ENCODE data around the gene EVI2B. TPM values are rescaled to one million over a fixed set of nuclear protein-coding genes. Genes with fewer than 3 reads are reported as not detected.

Gene EVI2B
- total RNA-seq, 1 experiment from 2014 or later, result 0.37 TPM

GRCh38 chr17:31311526-31311925 is 2.3 kb downstream of the EVI2B start (continued):
- TF ChIP-seq ZNF532 (CRISPR knock-in tag; IDR thresholded peaks at IDR 0.05; ENCODE audit: borderline replicate concordance), result no peak

DNA sequence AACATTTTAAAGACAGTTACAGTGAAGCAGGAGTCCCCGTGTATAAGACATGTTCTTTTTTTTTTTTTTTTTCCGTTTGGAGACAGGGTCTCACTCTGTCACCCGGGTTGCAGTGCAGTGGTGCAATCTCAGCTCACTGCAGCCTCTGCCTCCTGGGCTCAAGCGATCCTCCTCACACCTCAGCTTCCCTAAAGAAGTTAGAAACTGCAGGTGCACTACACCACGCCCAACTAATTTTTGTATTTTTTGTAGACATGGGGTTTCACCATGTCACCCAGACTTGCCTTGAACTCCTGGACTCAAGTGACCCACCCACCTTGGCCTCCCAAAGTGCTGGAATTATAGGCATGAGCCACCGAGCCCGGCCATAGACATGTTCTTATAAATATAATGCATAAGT is 3.0 kb downstream of the EVI2B start:
- DNase-seq (ENCODE audit: low spot score), result no peak
- POLR2A ChIA-PET, result no interaction called here
- CTCF ChIA-PET, result no interaction called here
- H3K36me3 Mint-ChIP-seq, result no peaks in the 10 kb centered on the region
- H3K27me3 Mint-ChIP-seq (ENCODE audit: low read depth), result no peaks in the 10 kb centered on the region
- H3K4me3 Mint-ChIP-seq, result no peak overlapping the region
- TF ChIP-seq ZNF671 (CRISPR knock-in tag; IDR thresholded peaks at IDR 0.05), result no peak
- TF ChIP-seq, protein P1, sequence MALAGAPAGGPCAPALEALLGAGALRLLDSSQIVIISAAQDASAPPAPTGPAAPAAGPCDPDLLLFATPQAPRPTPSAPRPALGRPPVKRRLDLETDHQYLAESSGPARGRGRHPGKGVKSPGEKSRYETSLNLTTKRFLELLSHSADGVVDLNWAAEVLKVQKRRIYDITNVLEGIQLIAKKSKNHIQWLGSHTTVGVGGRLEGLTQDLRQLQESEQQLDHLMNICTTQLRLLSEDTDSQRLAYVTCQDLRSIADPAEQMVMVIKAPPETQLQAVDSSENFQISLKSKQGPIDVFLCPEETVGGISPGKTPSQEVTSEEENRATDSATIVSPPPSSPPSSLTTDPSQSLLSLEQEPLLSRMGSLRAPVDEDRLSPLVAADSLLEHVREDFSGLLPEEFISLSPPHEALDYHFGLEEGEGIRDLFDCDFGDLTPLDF (CRISPR knock-in tag; IDR thresholded peaks at IDR 0.05), result no peak
- H3K27ac Mint-ChIP-seq, result no peak overlapping the region
- H3K4me1 Mint-ChIP-seq, result peaks cover 8% of the 10 kb centered on the region
- H3K9me3 Mint-ChIP-seq, result no peaks in the 10 kb centered on the region
- no peak for ATAC-seq

DNA sequence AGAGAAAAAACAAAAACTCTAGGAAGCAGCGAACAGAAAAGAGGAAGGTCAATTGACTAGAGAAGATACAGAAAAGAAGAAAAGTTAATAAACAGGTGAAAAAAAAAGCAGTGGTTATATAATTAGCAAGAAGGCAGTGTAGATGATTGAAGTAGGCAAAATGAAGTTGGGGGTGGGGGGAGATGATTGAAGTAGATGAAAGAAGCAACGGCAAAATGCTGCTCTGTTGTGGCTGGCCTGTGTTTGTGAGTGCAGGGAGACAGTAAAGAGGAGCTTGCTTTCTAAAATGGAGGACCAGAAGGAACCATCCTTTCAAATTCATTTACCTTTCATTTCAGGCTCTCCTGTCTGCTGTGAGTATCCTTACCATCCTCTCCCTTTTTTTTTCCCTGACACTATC is 3.6 kb downstream of the EVI2B start:
- no peak for ATAC-seq
- Mint-ChIP-seq H3K36me3 (no peaks in the 10 kb centered on the region), H3K27me3 (ENCODE audit: low read depth) (no peaks in the 10 kb centered on the region), H3K4me3 (no peak overlapping the region), H3K27ac (peak overlapping the region; percentile 18; the same call in 1 of the 2 replicates), H3K9me3 (no peaks in the 10 kb centered on the region), H3K4me1 (peaks cover 8% of the 10 kb centered on the region)
- CTCF ChIA-PET, result no interaction called here
- TF ChIP-seq ATF1 (CRISPR knock-in tag; IDR thresholded peaks at IDR 0.05), result no peak
- no peak for TF ChIP-seq SMAD4 (CRISPR knock-in tag; IDR thresholded peaks at IDR 0.05)
- no peak for TF ChIP-seq TCF7 (CRISPR knock-in tag; IDR thresholded peaks at IDR 0.05; ENCODE audit: low read depth)
- TF ChIP-seq, protein P2, sequence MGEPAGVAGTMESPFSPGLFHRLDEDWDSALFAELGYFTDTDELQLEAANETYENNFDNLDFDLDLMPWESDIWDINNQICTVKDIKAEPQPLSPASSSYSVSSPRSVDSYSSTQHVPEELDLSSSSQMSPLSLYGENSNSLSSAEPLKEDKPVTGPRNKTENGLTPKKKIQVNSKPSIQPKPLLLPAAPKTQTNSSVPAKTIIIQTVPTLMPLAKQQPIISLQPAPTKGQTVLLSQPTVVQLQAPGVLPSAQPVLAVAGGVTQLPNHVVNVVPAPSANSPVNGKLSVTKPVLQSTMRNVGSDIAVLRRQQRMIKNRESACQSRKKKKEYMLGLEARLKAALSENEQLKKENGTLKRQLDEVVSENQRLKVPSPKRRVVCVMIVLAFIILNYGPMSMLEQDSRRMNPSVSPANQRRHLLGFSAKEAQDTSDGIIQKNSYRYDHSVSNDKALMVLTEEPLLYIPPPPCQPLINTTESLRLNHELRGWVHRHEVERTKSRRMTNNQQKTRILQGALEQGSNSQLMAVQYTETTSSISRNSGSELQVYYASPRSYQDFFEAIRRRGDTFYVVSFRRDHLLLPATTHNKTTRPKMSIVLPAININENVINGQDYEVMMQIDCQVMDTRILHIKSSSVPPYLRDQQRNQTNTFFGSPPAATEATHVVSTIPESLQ (CRISPR knock-in tag; IDR thresholded peaks at IDR 0.05), result no peak
- no peak for TF ChIP-seq PRRX2 (CRISPR knock-in tag; IDR thresholded peaks at IDR 0.05)
- TF ChIP-seq ZNF416 (CRISPR knock-in tag; IDR thresholded peaks at IDR 0.05), result no peak
- TF ChIP-seq, protein P3, sequence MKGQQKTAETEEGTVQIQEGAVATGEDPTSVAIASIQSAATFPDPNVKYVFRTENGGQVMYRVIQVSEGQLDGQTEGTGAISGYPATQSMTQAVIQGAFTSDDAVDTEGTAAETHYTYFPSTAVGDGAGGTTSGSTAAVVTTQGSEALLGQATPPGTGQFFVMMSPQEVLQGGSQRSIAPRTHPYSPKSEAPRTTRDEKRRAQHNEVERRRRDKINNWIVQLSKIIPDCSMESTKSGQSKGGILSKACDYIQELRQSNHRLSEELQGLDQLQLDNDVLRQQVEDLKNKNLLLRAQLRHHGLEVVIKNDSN (CRISPR knock-in tag; IDR thresholded peaks at IDR 0.05), result no peak
- TF ChIP-seq GTF2I (CRISPR knock-in tag; conservative IDR thresholded peaks at IDR 0.05), result no peak
- TF ChIP-seq GRHL2 (CRISPR knock-in tag; IDR thresholded peaks at IDR 0.05; ENCODE audit: insufficient replicate concordance, severe bottlenecking), result no peak
- TF ChIP-seq EMX1 (CRISPR knock-in tag; IDR thresholded peaks at IDR 0.05), result no peak
- TF ChIP-seq, protein P4, sequence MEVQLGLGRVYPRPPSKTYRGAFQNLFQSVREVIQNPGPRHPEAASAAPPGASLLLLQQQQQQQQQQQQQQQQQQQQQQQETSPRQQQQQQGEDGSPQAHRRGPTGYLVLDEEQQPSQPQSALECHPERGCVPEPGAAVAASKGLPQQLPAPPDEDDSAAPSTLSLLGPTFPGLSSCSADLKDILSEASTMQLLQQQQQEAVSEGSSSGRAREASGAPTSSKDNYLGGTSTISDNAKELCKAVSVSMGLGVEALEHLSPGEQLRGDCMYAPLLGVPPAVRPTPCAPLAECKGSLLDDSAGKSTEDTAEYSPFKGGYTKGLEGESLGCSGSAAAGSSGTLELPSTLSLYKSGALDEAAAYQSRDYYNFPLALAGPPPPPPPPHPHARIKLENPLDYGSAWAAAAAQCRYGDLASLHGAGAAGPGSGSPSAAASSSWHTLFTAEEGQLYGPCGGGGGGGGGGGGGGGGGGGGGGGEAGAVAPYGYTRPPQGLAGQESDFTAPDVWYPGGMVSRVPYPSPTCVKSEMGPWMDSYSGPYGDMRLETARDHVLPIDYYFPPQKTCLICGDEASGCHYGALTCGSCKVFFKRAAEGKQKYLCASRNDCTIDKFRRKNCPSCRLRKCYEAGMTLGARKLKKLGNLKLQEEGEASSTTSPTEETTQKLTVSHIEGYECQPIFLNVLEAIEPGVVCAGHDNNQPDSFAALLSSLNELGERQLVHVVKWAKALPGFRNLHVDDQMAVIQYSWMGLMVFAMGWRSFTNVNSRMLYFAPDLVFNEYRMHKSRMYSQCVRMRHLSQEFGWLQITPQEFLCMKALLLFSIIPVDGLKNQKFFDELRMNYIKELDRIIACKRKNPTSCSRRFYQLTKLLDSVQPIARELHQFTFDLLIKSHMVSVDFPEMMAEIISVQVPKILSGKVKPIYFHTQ (CRISPR knock-in tag; IDR thresholded peaks at IDR 0.05), result no peak
- TF ChIP-seq, protein P5, sequence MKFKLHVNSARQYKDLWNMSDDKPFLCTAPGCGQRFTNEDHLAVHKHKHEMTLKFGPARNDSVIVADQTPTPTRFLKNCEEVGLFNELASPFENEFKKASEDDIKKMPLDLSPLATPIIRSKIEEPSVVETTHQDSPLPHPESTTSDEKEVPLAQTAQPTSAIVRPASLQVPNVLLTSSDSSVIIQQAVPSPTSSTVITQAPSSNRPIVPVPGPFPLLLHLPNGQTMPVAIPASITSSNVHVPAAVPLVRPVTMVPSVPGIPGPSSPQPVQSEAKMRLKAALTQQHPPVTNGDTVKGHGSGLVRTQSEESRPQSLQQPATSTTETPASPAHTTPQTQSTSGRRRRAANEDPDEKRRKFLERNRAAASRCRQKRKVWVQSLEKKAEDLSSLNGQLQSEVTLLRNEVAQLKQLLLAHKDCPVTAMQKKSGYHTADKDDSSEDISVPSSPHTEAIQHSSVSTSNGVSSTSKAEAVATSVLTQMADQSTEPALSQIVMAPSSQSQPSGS (CRISPR knock-in tag; IDR thresholded peaks at IDR 0.05; ENCODE audit: borderline replicate concordance, low read depth), result no peak
- TF ChIP-seq ZMAT4 (CRISPR knock-in tag; IDR thresholded peaks at IDR 0.05), result no peak
- TF ChIP-seq MXD4 (CRISPR knock-in tag; IDR thresholded peaks at IDR 0.05; ENCODE audit: borderline replicate concordance), result no peak
- no peak for TF ChIP-seq NFE2L1 (CRISPR knock-in tag; IDR thresholded peaks at IDR 0.05)
- TF ChIP-seq NR3C1 (CRISPR knock-in tag; conservative IDR thresholded peaks at IDR 0.05; ENCODE audit: low read depth), result no peak
- DNase-seq (ENCODE audit: low spot score), result no peak
- POLR2A ChIA-PET, result no interaction called here

Data from WTC11 (cell line).